HUDEP-2 (cell line): ENCODE measurements around the gene GNG12.
A peak's percentile ranks its signal among the peaks of the same experiment; 100 is the strongest.

ENCODE experiments used
- DNase-seq, 76 experiments: peaks; one replicate each; lab custom pipeline; 2025; ENCODE audit not compliant: unreplicated experiment in 76 of 76; lab: John Stamatoyannopoulos, UW

The GNG12 gene

DNA sequence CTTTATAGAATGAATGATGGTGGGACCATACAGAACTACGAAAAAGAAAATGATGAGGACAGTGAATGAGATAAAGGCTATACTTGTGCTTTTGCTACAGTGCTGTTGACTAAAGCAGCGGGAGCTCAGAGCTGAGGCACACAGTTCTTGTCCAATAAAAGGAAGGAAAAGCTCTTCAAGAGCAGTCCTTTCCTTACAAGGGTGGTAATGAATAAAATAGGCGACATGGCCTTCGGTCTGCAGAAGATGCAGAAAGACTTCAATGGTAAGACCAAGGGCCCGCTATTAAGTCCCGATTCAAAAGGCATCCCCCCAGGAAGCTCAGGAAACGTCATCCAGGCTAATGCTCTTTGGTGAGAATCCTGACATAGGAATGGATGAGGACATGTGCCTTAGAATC is 44.4 kb downstream of the GNG12 start:
- DNase-seq: no peak

GRCh38 chr1:67788238-67788790 is 45.0 kb downstream of the GNG12 start:
- no peak for DNase-seq

GRCh38 chr1:67787746-67788145 is 45.5 kb downstream of the GNG12 start:
- DNase-seq: no peak

- DNase-seq: no peak
Observed at GRCh38 chr1:67785847-67786753, 47.2 kb downstream of the GNG12 start.

DNA sequence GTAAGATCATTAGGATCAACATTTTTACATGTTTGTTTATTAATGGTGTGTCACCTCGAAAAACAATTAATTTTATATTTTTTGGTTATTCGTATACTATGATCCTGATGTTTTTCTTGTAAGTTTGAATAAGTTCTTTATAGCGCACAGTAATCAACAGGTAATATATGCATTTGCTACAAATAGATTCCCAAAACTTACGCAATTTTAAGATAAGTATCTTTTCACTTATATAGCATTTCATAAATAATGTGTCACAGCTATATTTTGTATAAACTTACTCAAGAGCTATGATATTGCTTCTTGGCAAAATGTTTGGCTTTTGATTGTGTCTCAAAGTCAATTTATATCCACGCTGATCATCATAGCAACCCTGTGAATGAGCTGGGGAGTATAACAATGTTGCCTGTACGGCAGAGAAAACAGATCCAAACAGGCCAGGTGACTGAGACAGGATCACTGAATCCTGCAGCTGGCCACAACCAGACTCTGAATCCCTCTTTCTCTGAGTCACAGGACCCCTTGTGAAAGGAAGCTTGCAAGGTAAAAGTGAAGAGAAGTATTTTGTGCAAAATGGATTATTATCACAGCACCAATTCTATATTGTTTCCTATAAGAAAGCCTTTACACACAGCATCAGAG is 48.6 kb downstream of the GNG12 start:
- no peak for DNase-seq

DNA sequence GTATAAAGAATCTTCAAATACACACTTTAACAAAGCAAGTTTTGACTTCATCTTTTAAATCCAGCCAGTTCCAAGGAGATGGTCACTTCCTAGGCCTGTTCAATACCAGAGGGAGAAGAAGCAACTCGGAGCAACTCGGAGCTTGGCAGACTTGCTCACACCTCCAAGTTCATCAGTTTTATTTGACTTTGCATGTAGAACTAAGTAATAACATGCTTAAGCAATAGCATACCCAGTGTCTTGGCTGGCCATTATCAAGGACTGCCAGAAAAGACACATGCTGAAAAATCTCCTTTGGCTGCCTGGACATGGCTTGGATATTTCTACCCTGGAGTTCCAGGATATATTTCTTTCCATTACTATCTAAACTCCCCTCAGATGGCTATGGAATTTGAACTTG is 52.6 kb downstream of the GNG12 start:
- DNase-seq: no peak

DNA sequence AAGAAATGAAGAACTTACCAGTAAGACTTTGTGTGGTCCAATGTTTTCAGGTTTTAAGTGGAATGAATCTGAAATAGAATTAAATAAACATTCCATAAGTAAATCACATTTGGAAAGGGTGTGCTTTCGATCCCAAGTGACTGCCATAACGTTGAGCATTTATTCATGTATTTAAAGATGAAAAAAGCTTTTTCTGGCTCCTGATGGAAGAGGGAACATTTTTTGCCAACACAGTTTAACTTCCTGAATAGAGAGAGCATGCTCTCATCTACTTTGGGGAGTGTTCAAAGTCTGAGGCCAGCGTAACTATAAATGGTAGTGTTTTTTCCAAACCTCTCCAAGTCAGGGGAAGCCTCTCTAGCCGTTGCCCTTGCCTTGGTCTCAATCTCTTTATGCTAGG is 55.8 kb downstream of the GNG12 start:
- no peak for DNase-seq

- DNase-seq: no peak
Observed at GRCh38 chr1:67777016-67777415, 56.3 kb downstream of the GNG12 start.

DNA sequence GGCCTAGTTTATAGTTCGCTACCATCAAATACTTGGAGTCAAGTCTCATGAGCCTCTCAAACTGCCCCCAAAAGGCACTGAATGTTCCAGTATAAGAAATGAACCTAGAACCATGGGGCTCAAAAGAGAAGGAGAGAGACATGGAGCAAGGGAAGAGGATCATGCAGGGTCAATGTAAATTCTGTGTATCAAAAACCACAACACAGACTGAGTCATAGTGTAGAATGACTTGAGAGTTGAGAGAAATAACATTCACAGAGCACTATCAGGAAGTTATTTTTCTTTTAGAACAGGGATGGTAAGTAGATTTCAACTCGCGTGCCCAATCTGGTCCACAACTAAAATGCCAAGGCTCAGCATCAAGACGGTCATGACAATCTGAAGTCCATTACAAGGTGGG is 59.8 kb downstream of the GNG12 start:
- no peak for DNase-seq

DNA sequence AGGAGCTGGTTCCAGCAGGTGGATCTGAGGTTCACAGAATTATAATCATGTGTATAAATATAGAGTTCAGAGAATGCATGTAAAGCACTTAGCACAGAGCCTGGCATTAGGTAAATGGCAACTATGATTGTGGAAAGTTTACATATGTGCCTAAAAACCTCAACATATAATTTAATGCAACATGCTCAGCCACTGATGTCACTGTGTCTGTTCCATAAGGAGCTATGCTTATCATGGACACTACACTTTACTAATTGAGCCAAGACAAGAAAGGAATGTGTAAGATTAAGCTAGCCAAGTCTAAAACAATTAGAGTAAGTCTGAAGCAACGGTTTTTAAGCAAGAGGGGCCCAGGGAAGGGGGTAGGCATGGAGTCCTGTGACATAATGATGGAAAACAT is 61.5 kb downstream of the GNG12 start:
- no peak for DNase-seq

DNA sequence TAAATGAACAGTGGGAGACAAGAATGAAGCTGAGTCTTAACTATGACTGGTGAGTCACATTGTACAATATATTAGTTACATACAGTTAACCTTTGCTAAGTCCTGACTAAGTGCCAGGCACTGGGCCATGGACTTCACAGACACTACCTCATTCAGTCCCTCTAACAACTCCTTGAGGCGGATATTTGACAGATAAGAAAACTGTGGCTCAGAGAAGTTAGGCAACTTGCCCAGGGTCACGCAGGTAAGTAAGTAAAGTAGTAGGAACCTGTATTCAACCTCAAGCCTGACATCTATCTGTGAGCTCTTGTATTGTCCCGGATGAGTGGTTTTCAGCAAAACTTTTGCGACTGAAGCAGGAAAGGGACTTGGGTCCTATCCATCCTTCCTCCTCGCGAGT is 62.1 kb downstream of the GNG12 start:
- DNase-seq: peak in 3 of 76 experiments; percentile 16 to 21 (median 20)

DNA sequence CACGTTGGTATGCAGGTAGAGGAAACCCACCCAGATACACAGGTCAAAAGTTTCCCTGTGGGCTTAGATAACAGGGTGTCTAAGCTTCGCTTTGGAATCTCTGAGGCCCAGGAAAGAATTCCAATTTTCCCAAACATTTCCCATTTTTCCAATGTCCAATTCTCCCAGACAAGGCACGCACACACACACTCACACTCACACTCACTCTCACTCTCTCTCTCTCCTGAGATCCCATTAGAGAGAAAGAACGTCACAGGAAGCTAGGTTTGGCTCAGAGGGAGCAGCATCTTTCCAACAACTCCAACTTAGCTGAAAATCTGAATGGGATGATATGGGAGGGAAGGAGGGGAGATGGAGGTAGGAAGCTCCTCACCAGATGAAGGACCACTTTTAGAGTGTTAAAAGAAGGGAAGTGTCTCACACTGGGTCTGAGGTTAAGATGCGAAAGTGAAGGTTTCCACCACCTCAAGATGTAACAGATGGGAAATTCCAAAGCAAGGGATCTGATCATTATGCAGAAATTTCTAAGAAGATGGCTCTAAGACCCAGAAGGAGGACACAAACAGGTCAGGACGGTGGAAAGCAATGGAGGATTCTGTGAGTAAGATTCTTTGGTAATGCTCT is 63.5 kb downstream of the GNG12 start:
- no peak for DNase-seq

- DNase-seq: no peak
Observed at GRCh38 chr1:67768480-67768879, 64.8 kb downstream of the GNG12 start.

GRCh38 chr1:67767103-67767782 is 66.0 kb downstream of the GNG12 start:
- no peak for DNase-seq

DNA sequence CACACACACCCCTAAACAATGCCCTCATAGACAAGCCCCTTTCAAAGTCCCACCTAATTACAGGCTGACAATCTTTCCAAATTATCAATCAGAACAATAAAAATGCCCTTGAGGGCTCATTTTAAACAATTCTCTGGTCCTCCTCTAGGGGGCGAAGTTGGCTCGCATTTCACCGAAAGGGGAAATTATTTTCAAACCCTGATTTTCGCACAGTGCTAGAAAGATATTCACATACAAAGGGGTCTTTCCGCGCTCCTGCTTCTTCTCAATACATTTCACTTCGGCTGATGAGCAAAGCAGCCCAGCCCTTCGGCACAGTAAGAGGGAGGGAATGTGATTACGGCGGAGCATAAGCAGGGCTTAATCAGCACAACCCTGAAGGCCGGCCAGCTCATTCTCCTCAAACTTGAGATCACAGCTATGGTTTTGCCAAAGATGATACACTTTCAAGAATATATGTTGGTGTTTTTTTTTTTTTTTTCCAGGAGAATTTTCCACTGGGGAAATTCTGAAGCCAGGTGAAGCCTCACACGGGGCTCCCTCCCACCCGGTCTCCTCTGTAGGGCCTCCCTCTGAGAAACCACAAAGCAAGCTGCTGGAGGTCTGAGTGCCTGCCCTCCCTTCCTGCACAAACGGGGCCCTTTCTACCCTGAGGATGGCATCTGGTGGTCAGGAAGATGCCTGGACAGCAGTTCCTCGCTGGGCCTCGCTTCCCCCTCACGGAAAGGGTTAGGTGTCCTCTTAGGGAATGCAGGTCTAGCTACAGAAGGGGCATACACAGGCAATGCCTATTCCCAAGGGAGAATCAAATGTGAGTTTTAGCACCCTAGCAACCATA is 66.9 kb downstream of the GNG12 start:
- peak in 20 of 76 experiments; percentile 4 to 38 (median 17) for DNase-seq

DNA sequence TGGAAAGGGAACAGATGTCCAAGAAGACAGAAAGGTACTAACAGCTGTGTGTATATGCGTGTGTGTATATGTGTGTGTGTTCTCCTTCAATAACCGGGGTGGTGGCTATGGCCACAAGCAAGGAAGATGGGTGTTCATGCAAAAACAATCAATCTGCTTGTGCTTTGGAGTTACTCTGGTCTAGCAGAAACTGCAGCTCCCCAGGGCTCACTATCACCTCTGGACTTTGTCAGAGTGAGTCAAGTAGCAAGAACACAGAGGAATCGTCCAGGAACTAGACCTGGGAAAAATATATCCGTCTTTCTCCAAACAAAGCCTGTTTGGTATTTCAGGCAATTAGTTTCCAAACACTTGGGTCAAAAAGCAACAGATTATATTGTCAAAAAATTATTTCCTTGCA is 68.6 kb downstream of the GNG12 start:
- DNase-seq: no peak

GRCh38 chr1:67761730-67762129 is 71.5 kb downstream of the GNG12 start:
- no peak for DNase-seq

DNA sequence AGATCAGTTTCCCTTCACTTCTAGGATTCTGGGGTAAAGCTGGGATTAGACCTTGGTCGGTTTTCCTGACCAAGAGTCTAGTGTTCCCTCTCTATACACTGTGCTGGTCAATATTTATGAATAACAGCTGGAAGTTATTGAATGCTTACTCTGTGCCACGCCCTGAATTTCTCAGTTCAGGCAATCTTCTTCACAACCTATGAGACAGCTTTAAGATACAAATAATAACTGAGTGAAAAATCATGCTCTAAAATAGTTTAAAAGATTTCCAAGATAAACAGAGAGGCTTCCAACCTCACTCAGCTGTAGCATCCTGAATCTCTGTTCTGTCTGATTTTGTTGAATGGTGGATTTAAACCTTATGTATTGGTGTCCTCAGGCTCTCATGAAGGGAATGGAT is 72.2 kb downstream of the GNG12 start:
- DNase-seq: no peak

GRCh38 chr1:67760030-67760821 is 73.0 kb downstream of the GNG12 start:
- DNase-seq: peak in 52 of 76 experiments; percentile 4 to 69 (median 35)
